EL (cell line): ENCODE measurements around the gene FNDC11.
A peak's percentile ranks its signal among the peaks of the same experiment; 100 is the strongest.

Experiments
- DNase-seq: peaks from one replicate; pipeline ENCODE4 v3.0.0-alpha.2; 2016

Gene FNDC11

DNA sequence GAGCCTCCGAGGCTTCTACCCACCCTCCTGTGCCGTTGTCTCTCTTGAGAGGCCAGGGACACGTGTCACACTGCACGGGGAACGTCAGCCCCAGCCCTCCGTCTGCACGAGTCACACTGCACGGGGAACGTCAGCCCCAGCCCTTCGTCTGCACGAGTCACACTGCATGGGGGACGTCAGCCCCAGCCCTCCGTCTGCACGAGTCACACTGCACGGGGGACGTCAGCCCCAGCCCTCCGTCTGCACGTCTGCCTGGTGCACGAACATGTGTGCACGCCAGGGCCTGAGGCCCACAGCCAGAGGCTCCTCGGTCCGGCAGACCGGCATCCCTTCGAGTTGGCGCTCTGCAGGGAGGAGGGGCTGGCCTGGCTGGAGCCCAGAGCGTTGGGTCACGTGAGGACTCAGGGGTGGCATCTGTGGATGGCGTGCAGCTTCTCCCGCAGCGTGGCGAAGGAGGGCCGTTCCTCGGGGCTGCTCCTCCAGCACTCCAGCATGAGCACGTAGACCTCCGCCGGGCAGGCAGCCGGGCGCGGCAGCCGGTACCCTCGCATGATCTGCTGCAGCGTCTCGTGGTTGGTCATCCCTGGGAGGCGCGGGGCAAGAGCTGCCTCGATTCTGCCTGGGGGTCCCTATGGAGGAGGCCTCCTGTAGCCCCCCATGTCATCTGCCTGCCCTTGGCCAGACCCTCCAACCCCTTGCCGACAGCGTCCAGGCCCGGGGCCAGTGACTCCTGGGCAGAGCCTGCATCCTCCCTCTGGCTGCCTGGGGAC, 13.4 kb upstream of the FNDC11 start:
- DNase-seq, result no peak

DNA sequence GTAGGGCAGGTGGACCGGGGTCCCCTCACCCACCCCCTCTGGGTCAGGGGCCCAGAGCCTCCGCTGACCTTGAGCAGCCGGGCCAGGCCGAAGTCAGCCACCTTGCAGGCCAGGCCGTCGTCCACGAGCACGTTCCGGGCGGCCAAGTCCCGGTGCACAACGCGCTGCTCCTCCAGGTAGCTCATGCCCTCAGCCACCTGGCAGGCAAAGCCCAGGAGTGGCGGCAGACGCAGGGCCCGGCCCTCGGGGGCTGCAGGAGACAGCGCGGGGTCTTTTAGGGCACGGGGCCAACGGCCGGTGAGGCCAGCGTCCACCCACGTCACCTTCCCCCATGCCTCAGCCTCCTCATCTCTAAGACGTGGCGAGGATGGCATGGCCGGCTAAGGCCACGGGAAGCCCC, 12.6 kb upstream of the FNDC11 start:
- DNase-seq, result no peak

DNA sequence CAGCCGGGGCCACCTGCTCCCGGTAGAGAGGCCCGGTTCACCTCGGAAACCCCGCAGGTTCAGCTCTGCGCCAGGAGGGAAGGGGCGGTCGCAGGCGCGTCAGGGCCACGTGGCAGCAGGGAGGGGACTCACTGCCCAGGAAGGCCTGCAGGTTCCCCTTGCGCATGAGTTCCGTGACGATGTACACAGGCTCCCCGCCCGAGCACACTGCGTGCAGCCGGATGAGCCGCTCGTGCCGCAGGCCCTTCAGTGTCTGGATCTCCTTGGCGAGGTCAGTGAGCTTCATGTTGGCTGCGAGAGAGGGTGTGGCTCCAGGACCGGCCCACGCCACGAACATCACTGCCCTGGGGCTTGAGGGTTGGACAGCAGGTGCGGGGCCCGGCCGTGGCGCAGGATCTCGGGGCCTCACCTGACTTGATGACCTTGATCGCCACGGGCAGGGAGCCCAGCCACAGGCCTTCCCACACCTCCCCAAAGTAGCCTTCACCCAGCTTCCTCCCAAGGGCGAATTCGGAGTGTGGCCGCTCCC, 11.9 kb upstream of the FNDC11 start:
- no peak for DNase-seq

DNA sequence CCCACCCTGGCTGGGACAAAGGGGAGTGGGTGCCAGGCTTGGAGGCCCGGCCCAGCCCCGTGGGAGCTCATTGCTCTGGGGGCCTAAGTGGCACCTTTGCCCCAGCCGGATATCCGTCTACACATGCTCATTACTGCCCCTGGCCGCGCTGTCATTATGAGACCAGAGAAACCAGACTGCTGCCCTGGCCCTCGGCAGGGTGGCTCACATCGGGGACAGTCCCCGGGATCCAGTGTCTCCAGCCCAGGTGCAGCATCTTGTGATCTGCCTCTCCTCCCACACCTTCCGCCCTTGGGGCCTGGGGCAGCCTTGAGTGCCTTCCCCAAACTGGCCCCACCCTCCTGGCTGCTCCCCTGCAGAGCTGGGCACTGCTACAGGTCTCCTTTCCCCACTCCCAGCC, 11.3 kb upstream of the FNDC11 start:
- no peak for DNase-seq

DNA sequence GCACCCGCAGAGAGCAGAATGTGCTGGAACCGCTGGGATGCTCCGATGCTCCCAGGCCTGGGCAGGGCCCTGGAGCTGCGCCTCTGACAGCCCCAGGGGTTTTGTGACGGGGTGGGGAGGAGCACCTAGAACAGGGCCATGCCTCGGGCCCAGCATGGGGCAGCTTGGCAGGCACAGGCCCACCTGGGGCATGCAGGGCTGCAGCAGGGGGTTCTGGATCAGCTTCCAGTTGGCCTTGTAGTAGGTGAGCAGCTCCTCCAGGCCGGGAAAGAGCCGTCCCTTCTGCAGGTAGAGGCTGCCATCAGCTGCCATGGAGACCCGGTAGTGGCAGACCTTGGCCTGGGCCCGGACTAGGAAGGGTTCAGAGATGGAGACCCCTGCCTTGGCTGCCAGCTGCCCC, 10.8 kb upstream of the FNDC11 start:
- DNase-seq, result no peak

DNA sequence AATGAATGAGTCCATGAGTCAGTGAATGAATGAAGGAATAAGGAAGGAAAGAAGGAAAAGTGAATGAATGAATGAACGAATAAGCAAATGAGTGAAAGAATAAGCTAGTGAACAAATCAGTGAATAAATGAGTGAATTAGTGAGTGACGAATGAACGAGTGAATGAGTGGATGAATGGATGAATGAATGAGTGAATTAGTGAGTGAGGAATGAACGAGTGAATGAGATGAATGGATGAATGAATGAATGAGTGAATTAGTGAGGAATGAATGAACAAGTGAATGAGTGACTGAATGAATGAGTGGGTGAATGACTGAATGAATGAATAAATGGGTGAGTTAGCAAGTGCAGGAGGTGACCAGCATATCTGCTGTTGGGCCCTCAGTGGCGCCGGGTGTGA, 10.2 kb upstream of the FNDC11 start:
- DNase-seq, result no peak

DNA sequence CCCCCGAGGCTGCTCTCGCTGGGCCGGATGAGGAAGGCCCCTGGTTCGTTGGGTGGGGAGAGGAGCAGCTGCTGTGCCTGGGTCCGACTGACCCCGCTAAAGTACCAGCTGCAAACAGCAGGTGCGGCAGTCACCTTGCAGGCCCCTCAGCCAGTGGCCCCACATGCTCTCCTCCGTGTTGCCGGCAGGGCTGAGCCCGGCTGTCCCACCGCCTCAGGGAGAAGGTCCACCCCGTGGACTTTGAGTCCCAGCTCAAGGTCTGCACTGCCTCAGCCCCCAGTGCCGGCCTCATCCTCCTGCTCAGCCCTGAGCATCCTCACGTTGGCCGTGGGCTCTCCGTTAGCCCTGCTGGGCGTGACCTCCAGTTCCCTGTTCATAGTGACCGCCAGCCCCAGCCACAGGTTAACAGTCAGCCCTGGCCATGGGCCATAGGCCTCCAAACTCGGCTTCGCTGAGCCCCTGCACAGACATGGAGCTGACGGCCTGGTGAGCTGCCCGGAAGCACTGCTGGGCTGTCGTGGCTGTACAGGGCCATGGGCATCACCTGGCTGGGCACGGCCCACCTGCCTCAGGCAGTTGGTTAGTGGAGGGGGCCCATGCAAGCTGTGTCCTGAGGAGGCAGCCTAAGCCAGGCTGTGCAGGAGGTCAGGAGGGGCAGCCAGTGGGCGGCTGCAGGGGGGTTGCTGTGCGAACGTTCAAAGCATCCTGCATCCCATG, 9.6 kb upstream of the FNDC11 start:
- no peak for DNase-seq

DNA sequence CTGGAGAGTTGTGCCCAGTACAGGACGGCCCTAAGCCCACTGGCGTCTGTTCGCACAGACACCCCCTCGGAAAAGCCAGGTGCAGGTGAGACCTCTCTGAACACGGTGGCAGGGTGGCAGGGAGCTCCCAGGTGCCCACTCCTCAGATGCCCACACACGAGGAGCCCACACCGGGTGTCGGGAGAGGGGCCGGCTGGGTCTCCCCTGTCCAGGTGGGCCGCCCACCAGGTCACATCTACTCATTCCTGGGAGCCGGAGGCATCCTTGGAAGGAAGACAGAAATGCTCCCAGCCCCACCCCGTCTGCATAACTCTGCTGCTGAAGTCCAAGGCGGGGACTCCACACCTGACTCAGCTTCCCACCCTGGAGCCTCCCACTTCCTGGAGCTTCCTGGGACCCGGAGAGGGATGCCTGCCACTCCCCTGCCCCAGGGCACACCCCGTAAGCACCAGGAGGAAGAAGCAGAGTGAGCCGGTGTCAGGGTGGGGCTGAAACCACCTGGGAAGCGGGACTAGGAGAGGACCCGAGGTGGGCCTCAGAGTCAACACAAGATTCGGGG, 8.9 kb upstream of the FNDC11 start:
- DNase-seq, result peak; percentile 37

DNA sequence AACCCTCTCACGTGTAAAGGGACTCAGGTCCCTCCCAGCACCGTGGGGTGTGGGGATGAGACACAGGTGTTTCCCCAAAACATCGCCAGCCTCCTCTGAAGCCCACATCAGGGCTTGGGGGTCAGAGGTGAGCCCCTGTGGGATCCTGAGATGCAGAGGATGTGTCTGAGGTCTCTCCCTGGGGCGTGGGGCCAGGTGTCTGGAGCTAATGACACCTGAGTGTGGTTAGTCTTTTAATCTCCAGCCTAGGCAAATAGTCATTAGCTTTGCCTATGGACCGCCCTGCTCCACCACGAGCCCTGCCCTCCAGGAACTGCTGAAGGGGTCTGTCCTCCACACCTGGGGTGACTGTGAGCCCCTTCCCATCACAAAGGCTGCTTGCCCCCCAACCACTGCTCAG, 8.1 kb upstream of the FNDC11 start:
- DNase-seq, result no peak

DNA sequence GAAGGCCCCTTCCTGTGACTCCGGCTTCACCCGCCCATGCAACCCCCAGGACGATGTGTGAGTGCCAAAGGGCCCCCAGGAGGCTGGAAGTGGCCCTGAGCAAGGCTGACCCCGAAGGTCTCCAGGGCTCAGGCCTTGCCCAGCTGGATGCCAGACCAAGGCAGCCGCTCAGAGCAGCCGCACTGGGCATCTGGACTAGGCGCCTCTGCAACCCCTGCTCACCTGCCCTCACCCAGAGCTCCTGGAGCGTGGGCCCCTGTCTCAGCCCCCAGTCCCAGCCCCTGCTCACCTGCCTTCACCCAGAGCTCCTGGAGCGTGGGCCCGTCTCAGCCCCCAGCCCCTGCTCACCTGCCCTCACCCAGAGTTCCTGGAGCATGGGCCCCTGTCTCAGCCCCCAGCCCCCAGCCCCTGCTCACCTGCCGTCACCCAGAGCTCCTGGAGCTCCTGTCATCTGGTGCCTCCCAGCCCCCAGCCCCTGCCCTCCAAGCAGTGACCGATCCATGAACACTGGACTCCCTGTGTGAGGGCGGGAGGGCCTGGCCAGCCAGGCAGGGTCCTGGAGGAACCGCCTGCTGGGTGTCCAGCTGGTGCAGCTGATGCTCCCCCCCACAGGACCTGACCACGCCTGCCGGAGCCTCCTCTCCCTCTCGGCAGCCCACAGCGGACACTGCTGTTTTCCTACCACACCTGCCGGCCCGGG, 7.6 kb upstream of the FNDC11 start:
- no peak for DNase-seq

DNA sequence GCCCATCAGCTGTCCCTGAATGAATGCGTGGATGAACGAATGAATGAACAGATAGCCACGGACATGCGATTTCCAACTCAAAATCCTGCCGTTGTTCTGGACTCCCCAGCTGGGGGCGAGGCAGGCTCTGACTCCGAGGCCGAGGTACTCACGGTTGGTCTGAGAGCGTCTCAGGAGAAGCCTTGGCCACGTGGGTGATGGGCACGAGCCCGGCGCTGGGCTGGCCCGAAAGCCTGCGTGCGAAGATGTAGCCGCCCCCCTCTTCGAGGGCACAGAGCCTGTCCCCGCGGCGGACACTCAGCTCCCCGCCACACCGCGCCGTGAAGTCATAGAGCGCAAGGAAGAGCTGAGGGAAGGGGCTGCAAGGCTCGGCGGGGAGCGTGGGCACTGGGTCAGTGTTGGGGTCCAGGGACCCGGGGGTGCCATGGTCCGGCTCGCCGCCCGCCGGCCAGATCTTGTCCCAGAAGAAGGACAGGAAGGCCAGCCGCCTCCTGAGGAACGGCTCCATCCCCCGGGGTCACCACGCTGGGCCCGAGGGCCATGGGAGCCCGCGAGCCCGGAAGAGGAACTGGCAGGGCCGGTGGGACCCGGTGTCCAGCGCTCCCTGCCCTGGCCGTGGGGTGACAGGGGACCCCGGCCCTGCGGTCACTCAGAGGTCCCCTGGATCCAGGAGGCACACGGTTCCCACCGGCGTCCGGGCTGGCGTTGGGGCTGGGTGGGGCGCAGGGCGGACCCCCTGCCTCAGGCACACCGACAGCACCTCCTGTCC, 6.8 kb upstream of the FNDC11 start:
- no peak for DNase-seq

DNA sequence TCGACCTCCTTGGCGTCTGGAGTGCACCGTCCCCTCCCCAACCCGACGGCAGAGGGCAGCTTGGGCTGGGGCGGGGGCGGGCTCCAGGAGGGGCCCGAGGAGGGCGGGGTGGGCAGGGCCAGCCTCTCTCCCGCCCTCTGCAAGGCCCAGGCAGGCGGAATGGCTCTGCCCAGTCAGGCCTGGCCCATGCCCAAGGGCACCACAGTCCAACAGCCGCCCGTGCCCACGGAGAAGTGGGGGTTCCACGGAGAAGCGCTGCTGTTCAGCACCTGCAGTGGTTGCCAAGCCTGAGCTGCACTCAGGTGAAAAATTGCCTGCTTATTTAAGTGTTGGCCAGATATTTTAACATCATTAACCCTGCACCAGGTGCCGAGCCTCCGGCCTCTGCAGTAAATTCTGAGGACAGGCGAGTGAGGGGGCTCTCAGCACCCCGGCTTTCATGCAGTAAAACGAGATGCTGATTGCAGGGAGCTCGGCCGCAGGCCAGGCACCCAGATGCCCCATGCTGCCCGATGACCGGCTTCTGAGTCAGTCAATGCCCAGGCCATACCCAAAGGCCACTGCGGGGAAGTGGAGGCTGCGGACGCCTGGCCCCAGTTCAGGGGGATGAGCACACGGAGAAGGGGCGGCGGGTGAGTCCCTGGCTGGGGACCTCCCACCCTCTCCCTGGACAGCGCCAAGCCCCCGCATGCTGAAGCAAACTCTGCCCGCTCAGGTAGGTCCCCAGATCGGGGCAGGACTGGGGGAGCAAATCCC, 6.1 kb upstream of the FNDC11 start, which contains the start of gene SRMS:
TSS of gene SRMS (minus strand) at position 25 of the 756 bp plus-strand sequence. CDS start 286 bp downstream, outside the sequence.
- no peak for DNase-seq

DNA sequence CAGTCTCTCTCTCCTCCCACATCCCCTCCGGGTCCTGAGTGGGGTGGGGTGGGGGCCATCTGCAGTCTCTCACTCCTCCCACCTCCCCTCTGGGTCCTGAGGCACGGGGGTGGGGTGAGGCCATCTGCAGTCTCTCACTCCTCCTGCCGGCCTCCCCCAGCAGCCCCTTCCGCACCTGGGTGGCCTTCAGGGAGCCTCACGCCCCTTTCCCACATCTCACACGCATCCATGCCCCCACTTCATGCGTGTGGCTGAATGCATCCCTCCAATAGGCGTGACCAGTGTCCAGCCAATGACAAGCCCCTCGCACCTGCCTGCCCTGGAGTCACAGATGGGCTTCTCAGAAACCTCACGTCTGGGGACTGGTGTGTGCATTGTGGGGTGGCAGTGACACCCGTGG, 5.4 kb upstream of the FNDC11 start:
- DNase-seq, result no peak

DNA sequence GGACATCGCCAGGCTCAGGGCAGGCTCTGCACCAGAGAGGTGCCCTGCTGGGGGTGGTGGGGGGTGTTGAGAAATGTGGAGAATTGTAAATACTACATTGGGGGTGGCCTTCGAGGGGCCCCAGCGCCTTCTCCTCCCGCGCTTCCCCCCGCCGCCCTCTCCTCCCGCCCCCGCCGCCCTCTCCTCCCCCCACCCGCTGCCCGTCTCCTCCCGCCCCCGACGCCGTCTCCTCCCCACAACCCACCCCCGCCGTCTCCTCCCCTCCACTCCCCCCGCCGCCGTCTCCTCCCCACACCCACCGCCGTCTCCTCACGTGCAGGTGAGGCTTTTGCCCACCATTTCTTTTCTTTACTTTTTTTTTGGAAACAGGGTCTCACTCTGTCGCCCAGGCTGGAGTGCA, 4.9 kb upstream of the FNDC11 start:
- DNase-seq, result no peak

DNA sequence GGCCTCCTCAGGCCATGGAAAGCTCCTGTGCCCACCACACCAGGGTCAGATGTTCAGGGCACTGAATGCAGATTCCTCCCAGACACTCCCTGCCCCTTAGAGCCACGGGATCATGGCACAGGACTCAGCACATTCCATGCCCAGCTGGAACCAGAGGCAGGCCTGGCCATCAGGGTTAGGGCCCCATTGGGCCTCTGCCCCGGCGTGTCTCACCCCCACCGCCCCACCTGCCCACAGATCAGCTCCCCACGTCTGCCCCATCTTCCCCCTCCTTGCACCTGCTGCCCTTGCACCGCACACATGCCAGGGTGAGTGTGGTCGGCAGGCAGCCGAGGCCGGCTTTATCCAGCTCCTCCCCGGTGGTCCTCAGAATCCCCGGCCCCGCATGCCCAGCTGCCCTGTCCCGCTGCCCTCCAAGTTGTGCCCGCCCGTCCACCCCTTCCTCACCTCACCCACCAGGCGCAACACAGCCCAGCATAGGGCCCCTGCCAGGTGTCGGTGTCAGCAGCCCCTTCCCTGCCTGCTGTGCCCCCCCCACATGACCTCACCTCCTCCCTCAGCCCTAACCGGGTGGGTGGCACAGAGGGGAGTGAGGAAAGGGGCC, 4.2 kb upstream of the FNDC11 start:
- no peak for DNase-seq

DNA sequence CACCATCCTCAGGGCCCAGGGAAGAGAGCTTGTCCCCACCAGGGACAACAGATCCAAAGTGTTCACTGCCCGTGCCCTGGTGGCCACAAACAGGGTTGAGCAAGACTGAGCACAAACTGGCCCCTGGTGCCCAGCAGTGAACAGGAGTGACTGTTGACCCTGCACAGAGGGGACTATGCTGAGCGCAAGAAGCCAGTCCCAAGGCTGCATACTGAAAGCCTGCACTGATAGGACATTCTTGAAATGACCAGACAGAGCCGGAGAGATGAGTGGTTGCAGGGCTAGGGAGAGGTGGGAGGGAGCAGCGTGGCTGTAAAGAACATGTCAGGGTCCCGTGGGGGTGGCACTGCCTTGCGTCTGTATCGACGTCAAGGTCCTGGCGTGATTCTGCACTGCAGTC, 2.9 kb upstream of the FNDC11 start:
- peak; percentile 41 for DNase-seq

DNA sequence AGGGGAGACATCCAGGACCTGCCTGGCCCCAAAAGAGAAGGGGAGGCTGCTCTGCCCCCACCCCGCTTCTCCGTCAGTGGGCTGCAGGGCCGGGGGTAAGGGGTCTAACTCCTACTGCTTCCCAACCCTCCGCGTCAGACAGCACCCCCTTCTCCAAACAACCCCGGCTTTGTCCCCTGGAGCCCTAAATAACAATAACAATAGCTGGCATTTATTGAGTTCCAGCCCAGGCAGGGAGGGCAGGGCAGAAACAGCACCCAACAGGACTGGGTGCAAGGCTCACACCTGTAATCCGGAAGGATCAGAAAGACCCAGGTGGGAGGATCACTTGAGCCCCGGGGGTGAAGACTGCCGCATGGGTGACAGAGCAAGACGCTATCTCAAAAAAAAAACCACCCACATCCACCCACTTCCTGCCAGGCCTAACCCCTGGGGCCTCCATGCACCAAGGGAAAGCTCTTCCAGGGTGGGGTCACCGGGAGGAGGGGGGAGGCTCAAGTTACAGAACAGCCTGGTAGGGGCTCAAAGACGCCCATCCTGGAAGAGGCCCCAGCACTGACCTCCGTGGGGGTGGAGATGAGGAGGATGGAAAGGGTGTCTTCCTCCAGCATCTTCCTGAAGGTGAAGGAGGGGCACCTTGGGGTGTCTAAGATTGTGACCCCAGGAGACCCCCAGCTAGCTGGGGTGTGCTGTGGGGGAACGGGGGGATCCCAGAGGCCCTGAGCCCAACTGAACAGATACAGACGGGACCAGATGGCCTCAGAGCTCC, 1.3 kb upstream of the FNDC11 start:
- peak; percentile 34 for DNase-seq

DNA sequence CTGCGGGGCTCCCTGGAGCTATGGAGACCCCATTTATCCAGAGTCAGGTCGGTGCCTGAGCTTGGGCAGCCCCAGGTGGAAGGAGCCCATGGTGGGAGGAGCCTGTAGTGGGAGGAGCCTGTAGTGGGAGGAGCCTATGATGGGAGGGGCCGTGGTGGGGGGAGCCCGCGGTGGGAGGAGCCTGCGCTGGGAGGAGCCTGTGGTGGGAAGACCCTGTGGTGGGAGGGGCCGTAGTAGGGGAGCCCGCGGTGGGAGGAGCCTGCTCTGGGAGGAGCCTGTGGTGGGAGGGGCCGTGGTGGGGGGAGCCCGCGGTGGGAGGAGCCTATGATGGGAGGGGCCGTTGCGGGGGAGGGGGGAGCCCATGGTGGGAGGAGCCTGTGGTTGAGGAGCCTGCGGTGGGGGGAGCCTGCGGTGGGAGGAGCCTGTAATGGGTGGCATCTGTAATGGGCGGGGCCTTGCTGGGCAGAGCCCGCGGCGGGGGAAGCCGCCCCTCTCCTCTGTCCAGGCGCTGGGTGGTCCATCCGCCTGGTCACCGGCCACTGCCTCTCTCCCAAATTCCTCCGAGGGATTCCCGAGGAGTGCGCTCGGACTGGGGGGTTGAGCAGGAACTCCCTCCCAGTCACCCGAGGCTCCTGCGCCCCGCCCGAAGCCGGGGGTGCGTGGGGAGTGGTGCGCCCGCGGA, 567 bp upstream of the FNDC11 start:
- DNase-seq, result peak; percentile 80

DNA sequence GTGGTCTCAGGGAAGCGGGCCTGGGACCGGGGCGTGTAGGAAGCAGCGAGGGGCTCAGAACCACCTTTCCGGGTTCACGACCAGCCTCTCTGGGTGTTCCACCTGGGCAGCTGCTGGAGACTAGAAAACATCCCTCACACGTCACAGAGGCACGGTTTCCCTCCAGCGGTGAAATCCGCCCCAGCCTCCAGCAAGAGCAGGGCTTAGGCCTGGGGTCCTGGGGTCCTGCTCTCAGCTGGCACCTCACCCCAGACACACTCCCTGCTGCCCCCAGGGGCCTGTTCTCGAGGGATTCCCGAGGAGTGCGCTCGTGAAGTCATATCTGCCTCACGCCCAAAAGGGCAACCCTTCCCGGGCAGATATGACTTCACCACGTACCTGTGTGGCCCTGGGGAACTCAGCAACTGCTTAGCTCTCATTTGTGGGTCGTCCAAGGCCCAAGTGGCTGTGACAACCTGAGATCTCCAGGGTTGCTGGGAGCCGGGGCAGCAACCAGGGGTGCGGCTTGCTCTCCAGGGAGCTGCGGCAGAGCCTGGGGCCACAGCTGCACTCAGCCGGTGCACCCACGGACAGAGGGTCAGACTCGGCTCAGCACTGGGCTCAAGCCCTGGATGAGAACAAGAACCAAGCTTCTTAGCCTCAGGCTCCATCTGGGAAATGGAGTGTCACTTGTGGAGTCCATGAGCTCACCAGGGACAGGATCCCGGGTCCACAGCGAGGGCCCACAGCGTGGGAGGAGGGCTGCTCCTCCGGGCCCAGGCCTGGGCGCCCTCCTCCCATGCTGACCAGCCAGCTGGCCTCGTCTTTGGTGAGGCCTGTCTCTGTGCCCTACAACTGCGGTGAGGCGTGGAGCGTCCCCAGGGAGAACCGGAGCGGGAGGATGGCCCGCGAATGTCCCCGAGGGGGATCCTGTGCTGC, 661 bp downstream of the FNDC11 start:
- DNase-seq, result peak; percentile 41
